Thyroid gland (tissue), 4 donors: Measurements from ENCODE around the gene ASB2. TPM values are rescaled to one million over a fixed set of nuclear protein-coding genes. Genes with fewer than 3 reads are reported as not detected.

Experiments
- DNase-seq, 2 donors: peaks; one replicate each; pipeline ENCODE4 v3.0.0-alpha.2; 2019
- H3K27ac ChIP-seq, 3 donors: fragments of 200-600 bp; sonication (generic); 1 replicate in 2 of 3; 2 replicates in 1 of 3; pipeline ENCODE4 v1.5.1; 2016 to 2019; ENCODE audit warnings: mild to moderate bottlenecking in 1 of 3, moderate library complexity in 1 of 3
- H3K27me3 ChIP-seq: fragments of 200-600 bp; sonication (generic); one replicate; pipeline ENCODE4 v1.5.1; 2019
- H3K36me3 ChIP-seq, 2 donors: fragments of 200-600 bp; sonication (generic); one replicate each; pipeline ENCODE4 v1.5.1; 2016 to 2019
- H3K4me1 ChIP-seq, 2 donors: fragments of 200-600 bp; sonication (generic); one replicate each; pipeline ENCODE4 v1.5.1; 2017 to 2019
- H3K4me3 ChIP-seq, 3 donors: fragments of 200-600 bp; sonication (generic); replicated peaks in 1 of 3; 1 replicate in 2 of 3; 2 replicates in 1 of 3; pipeline ENCODE4 v1.5.1; 2016; ENCODE audit warnings: mild to moderate bottlenecking in 1 of 3
- H3K9me3 ChIP-seq: fragments of 200-600 bp; sonication (generic); one replicate; pipeline ENCODE4 v1.5.1; 2017
- CTCF ChIP-seq, 6 experiments: fragments of 200-600 bp in 3 of 6; fragments of 450-650 bp in 3 of 6; sonication (generic) in 3 of 6; IDR thresholded peaks; one replicate each; pipeline ENCODE4 v1.5.1; 2016 to 2019; ENCODE audit warnings: antibody characterized with exemption in 6 of 6, mild to moderate bottlenecking in 2 of 6, inconsistent platforms in 1 of 6, moderate library complexity in 1 of 6
- POLR2A ChIP-seq, 2 donors: fragments of 450-650 bp; IDR thresholded peaks; one replicate each; pipeline ENCODE4 v1.6.1; 2017; ENCODE audit warnings: antibody characterized with exemption in 2 of 2, mild to moderate bottlenecking in 2 of 2, moderate library complexity in 1 of 2
- WGBS, 2 donors: methylation state at CpG; one replicate each; pipeline ENCODE4 v1.1.5; 2017; 5-methylcytosine and 5-hydroxymethylcytosine counted together
- intact Hi-C: fragments of 100-400 bp; cut with DNase I; formaldehyde crosslinking; loops from one replicate; pipeline ENCODE4 v1.15.1; 2023
- total RNA-seq, 4 donors: library from RNA; depleted of rRNA; stranded (reverse); fragments of >200 nt; gene quantifications; one replicate each; pipeline ENCODE4 v1.2.3, GENCODE V29; 2016

Gene ASB2
- total RNA-seq, 4 donors from 2014 or later = 0.67 to 3.8 (median 0.79) TPM; not detected in 1

DNA sequence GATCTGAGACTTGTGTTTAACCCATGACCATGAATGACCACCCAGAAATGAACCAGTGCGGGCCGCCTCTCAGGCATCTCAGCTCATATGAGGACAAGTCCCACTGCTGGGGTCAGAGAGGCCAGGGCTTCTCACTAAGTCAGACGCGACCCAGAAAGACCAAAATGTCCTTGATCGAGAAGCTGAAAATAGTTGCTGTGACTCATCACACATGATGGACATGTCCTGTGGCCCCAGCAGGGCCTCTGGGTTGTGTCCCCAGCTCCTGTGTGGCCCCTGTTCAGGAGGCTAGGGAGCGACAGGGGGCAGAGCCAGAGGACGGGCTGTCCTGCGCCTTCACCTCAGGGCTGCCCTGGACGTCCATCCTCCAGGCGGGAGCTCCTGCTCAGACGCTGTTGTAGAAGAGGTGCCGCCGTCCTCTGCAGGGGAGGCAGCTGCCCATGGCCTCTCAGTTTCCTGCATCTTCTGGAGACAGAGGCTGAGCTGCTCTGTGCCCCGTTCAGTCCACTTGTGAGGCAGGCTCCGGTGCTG lies 78.2 kb downstream of the ASB2 start:
- TF ChIP-seq POLR2A (IDR thresholded peaks at IDR 0.05) = no peak
- TF ChIP-seq CTCF (IDR thresholded peaks at IDR 0.05) = no peak
- H3K27me3 ChIP-seq = no peaks in the 10 kb centered on the region
- no peak for DNase-seq
- H3K36me3 ChIP-seq = no peaks in the 10 kb centered on the region
- H3K4me1 ChIP-seq = no peaks in the 10 kb centered on the region
- H3K4me3 ChIP-seq = no peak overlapping the region
- 79 to 85% methylated on average over 9 to 12 of the region's 15 CpGs for WGBS, 2 donors
- intact Hi-C loops = loop anchor here (10.0 kb wide), 1 partner anchor 113 kb away; the partner anchor contains the start of gene PRIMA1
- no peak overlapping the region for H3K27ac ChIP-seq
- H3K9me3 ChIP-seq = no peaks in the 10 kb centered on the region

GRCh38 chr14:93897476-93897845 lies 78.9 kb downstream of the ASB2 start:
- DNase-seq = no peak
- TF ChIP-seq POLR2A (IDR thresholded peaks at IDR 0.05) (no peak), CTCF (IDR thresholded peaks at IDR 0.05) (no peak)
- Histone ChIP-seq H3K4me1 (no peaks in the 10 kb centered on the region), H3K4me3 (no peak overlapping the region), H3K27ac (no peak overlapping the region), H3K9me3 (no peaks in the 10 kb centered on the region), H3K27me3 (no peaks in the 10 kb centered on the region), H3K36me3 (no peaks in the 10 kb centered on the region)
- WGBS, 2 donors = 81% methylated on average over 5 of the region's 5 CpGs
- intact Hi-C loops = loop anchor here (10.0 kb wide), 1 partner anchor 113 kb away; the partner anchor contains the start of gene PRIMA1

DNA sequence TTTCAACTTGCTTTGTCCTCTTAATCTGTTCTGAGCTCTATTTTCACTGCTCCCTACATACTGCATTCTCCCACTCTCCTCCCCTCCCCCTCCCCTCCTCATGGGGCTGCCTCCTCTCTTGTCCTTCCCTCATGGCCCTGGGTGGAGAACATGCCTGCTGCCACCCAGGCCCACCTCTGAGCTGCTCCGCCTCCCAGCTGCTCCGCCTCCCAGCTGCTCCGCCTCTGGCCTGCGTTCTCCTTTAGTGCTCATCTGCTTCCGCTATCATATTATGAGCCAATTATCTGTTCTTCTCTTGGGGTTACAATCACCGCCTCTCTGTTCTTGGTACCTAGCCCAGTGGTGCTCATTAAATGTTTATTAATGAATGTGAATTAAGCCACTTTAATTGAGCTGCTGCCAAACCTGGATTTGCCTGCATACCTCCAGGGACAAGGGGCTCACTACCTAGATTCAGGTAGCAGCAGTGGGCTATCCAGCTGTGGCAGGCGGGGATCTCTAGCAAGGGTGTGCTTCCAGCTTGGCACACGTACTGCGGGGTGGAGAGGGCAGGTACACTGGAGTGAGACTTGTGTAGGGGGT lies 81.3 kb downstream of the ASB2 start:
- TF ChIP-seq POLR2A (IDR thresholded peaks at IDR 0.05) = no peak
- TF ChIP-seq CTCF (IDR thresholded peaks at IDR 0.05) = no peak
- WGBS, 2 donors = 89% methylated on average over 9 of the region's 9 CpGs
- Histone ChIP-seq H3K27me3 (no peaks in the 10 kb centered on the region), H3K36me3 (no peaks in the 10 kb centered on the region), H3K4me1 (no peaks in the 10 kb centered on the region), H3K27ac (no peak overlapping the region), H3K9me3 (no peaks in the 10 kb centered on the region), H3K4me3 (no peak overlapping the region)
- intact Hi-C loops = loop anchor here (10.0 kb wide), 1 partner anchor 110 kb away; the partner anchor contains the start of gene PRIMA1
- DNase-seq = no peak

- no peak for DNase-seq
- Histone ChIP-seq H3K4me1 (no peaks in the 10 kb centered on the region), H3K4me3 (no peak overlapping the region), H3K9me3 (no peaks in the 10 kb centered on the region), H3K27ac (no peak overlapping the region), H3K36me3 (no peaks in the 10 kb centered on the region), H3K27me3 (no peaks in the 10 kb centered on the region)
- whole genome bisulfite sequencing, 2 donors = 75 to 80% methylated on average over 12 of the region's 12 CpGs
- TF ChIP-seq POLR2A (IDR thresholded peaks at IDR 0.05) (no peak), CTCF (IDR thresholded peaks at IDR 0.05) (no peak)
- intact Hi-C loops = loop anchor here (2.0 to 10.0 kb wide), 2 partner anchors 109 to 239 kb away; partner anchors contain the start of gene PRIMA1
Observed at GRCh38 chr14:93893661-93894261, 82.6 kb downstream of the ASB2 start.
